ENCODE measurements around the gene FAM72A.
"Not testable (repeated sequence)": the region's sequence is repeated elsewhere in the genome, so short reads cannot be mapped to it uniquely, and the experiment has no call there.

- not testable (repeated sequence) for TF ChIP-seq CTCF (IDR thresholded peaks at IDR 0.05; ENCODE audit: low read length); EZH2phosphoT487 (IDR thresholded peaks at IDR 0.05; ENCODE audit: low read length); EZH2 (optimal IDR thresholded peaks at IDR 0.05; ENCODE audit: low read depth, low read length)
Measured at GRCh38 chr1:206218285-206218684, 15.6 kb upstream of the FAM72A start.

Measured in MM.1S (cell line).